Subcutaneous adipose tissue (tissue), 4 donors: ENCODE measurements around the gene SIX2. TPM values are rescaled to one million over a fixed set of nuclear protein-coding genes. Genes with fewer than 3 reads are reported as not detected.

Source experiments
- CTCF ChIP-seq: fragments of 450-650 bp; IDR thresholded peaks from one replicate; pipeline ENCODE4 v1.5.1; 2016; ENCODE audit warnings: low read depth, mild to moderate bottlenecking, control low read depth, antibody characterized with exemption, moderate library complexity
- total RNA-seq, 4 donors: library from RNA; depleted of rRNA; stranded (reverse); fragments of >200 nt; gene quantifications; one replicate each; pipeline ENCODE4 v1.1.0, GENCODE V29; 2016

Gene SIX2
- total RNA-seq, 4 donors from 2014 or later = 1.4 to 3.8 (median 2.3) TPM

- no peak for TF ChIP-seq CTCF
Measured at GRCh38 chr2:44970846-44971450, 38.3 kb downstream of the SIX2 start.

- no peak for TF ChIP-seq CTCF
Measured at GRCh38 chr2:44969936-44970335, 39.3 kb downstream of the SIX2 start.

GRCh38 chr2:44967727-44968432 is 41.4 kb downstream of the SIX2 start:
- no peak for TF ChIP-seq CTCF

GRCh38 chr2:44967056-44967455 is 42.2 kb downstream of the SIX2 start:
- TF ChIP-seq CTCF = no peak

- no peak for TF ChIP-seq CTCF
Measured at GRCh38 chr2:44965684-44966083, 43.6 kb downstream of the SIX2 start.

- TF ChIP-seq CTCF = no peak
Measured at GRCh38 chr2:44964752-44965236, 44.5 kb downstream of the SIX2 start.

- TF ChIP-seq CTCF = no peak
Measured at GRCh38 chr2:44962176-44962695, 47.0 kb downstream of the SIX2 start.
